ENCODE data around the gene CPB1.

Gene CPB1

DNA sequence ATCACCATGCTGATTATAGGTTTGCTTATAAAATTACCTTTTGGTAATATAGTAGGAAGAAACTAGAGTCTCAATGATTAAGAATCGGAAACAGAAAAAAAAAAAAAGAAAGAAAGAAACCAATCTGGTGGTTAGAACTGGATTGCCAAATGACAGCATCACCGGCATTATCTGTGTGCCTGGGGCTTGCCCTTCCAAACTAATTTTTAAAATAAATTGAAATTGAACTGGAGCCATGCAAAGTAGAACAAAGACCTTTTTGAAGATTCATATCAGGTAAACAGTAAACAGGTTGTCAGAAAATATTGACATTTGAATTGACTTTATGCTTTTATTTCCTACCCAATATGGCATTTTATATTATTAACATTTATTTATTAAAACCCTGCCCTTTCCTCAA is 11.2 kb upstream of the CPB1 start:
- Histone ChIP-seq H3K9me3 (ENCODE audit: control insufficient read depth, insufficient read depth, low read length) (no peaks in the 10 kb centered on the region), H3K36me3 (ENCODE audit: insufficient read depth, low read length) (no peaks in the 10 kb centered on the region), H3K9ac (ENCODE audit: low read depth, low read length) (no peak overlapping the region), H3K4me1 (ENCODE audit: insufficient read depth, low read length) (peaks cover 14% of the 10 kb centered on the region)

DNA sequence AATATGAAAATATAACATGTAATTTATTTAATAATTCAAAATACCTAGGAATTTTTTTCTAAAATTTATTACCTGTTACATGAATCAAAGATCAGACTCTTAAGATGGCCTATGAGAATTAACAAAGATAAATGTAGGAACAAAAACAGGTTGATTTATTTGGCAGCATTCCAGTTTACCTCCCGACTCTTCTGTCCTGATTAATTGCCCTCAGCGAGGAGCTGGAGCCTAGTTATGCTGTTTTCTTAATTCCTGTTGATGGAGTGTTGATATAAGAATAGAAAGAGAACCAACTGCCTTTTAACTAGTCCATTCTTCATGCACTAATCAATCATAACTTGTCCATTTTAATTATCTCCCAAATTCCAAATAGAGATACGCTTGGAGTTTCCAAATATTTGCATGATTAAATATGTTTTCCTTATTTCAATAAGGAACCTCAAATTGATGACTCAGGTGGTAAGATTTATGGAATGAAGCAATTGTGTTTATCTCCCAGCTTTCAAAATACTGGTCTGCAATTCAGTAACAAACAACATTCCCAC is 10.6 kb upstream of the CPB1 start:
- H3K4me1 ChIP-seq (ENCODE audit: insufficient read depth, low read length) = peaks cover 15% of the 10 kb centered on the region
- H3K9ac ChIP-seq (ENCODE audit: low read depth, low read length) = no peak overlapping the region
- no peaks in the 10 kb centered on the region for H3K9me3 ChIP-seq (ENCODE audit: control insufficient read depth, insufficient read depth, low read length)

DNA sequence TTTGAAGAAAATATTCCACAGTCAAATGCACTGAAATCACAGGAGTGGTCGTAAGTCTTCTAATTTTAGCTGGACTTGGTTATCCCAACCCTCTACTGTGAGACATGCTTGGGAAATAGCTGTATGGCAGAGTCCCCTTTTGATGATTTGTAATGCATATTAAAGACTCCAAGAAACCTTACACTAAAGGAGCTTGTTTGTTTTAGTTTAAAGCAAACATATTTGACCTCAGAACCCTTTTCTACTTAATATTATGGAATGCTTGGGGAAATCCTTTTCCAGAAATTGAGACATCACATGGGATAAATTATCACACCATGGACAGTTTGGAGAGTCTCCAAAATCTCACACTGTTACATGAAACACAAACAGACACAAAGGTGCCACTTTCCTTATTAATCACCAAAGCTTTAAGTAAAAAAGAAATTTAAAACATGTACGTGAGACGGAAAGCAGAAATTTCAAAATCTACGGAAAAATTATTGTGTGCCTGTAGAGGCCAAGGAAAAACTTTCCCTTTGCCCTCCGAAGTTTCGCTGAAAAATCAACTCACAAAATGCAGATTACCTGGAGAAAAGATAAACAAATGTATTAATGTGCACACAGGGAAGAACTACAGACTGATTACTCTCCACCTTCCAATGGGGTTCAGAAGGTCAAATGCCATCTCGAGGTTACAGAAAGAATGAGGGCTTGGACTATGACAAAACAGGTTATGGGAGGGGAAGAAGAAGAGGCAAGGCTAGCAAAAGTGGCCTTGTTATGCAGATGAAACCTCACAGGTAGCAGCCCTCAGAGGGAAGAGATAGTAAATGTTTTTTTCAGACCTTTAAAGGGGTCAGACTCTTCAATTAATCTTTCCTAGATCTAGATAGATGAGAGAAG is 7.0 kb upstream of the CPB1 start:
- no peaks in the 10 kb centered on the region for H3K36me3 ChIP-seq (ENCODE audit: insufficient read depth, low read length)
- peaks cover 15% of the 10 kb centered on the region for H3K4me1 ChIP-seq (ENCODE audit: insufficient read depth, low read length)
- H3K9me3 ChIP-seq (ENCODE audit: control insufficient read depth, insufficient read depth, low read length) = no peaks in the 10 kb centered on the region
- H3K9ac ChIP-seq (ENCODE audit: low read depth, low read length) = no peak overlapping the region

More for the DNA sequence above, 10.6 kb upstream of the CPB1 start:
- no peaks in the 10 kb centered on the region for H3K36me3 ChIP-seq (ENCODE audit: insufficient read depth, low read length)

DNA sequence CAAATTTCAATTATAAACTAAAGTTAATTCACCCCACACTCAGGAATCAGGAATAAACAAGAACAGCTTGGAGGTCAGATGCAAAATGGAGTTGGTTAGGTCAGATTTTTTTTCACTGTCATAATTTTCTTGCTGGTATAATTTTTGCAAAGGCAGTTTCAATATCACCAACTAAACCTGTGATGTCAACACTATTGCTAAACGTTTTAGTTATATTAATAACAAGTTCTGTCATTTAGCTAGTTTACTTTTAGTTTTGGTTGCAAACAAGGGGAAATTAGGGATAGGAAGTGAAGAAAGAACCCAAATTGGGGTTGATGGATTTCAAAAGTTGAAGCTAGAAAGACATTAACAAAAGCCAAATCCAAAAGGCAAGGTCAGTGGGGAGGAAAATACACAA is 4.6 kb upstream of the CPB1 start:
- no peaks in the 10 kb centered on the region for H3K9me3 ChIP-seq (ENCODE audit: control insufficient read depth, insufficient read depth, low read length)
- no peaks in the 10 kb centered on the region for H3K36me3 ChIP-seq (ENCODE audit: insufficient read depth, low read length)
- no peak overlapping the region for H3K9ac ChIP-seq (ENCODE audit: low read depth, low read length)
- peaks cover 15% of the 10 kb centered on the region for H3K4me1 ChIP-seq (ENCODE audit: insufficient read depth, low read length)

DNA sequence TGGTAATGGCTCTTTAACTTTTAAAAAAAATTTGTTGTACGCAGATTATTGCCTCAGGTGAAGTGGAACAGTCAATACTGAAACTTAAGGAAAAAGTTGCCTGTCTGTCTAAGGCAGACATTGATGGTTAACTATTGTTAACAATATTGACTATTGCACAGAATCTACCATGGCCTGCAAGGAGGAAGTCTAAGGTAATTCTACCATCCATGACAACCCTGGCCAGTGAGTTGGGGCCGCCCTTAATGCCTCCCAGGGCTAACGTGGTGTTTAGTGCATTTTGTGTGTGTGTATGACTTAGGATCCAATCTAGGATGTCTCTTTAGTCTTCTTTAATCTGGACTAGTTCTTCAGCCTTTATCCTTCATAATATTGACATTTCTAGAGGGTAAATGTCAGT is 2.1 kb upstream of the CPB1 start:
- no peak overlapping the region for H3K9ac ChIP-seq (ENCODE audit: low read depth, low read length)
- H3K36me3 ChIP-seq (ENCODE audit: insufficient read depth, low read length) = no peaks in the 10 kb centered on the region
- no peaks in the 10 kb centered on the region for H3K9me3 ChIP-seq (ENCODE audit: control insufficient read depth, insufficient read depth, low read length)
- H3K4me1 ChIP-seq (ENCODE audit: insufficient read depth, low read length) = peaks cover 9% of the 10 kb centered on the region; the same call in 1 of the 2 replicates

DNA sequence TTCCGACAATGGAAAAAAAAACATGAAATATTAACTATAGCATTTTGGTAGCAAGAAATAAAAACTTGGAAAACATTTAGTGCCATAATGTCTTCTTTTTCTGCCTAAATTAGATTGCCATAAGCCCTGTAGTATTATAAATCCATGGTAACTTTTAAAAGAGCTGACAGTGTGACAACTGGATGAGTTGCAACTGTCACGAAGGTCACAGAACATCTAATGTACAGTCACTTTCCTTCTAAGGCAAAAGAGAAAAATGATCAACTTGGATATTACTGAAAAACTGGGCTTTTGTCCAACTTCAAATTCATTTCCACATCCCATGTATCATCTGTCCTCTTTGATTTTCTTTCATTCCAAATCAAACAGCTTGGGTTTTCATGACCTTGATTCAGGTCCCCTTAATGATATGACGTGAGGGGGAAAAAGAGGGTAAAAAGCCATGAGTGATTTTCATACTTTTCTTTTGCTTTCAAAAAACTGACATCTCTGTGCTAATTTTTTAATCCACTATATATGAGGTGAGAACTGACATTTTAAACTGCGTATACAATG is 602 bp downstream of the CPB1 start:
- Histone ChIP-seq H3K9ac (ENCODE audit: low read depth, low read length) (no peak overlapping the region), H3K4me1 (ENCODE audit: insufficient read depth, low read length) (no peaks in the 10 kb centered on the region), H3K9me3 (ENCODE audit: control insufficient read depth, insufficient read depth, low read length) (no peaks in the 10 kb centered on the region)

DNA sequence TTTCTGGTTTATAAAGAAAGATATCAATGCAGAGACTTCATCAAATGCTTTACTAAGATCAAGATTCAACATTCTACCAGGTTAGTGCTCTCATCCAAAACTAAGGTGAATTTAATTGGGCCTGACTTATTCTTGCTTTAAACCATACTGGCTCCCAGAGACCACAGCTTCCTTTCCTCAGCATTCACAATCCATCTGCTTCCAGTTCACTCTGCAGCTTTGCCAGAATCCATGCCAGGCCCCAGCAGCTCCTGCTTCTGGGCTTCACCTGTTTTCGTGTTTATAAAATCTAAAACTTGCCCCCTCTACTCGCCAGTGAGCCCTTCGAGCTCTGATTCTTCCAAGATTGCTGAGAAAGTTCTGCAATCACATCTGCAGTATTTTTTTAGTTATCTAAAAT is 2.3 kb downstream of the CPB1 start:
- Histone ChIP-seq H3K36me3 (ENCODE audit: insufficient read depth, low read length) (no peaks in the 10 kb centered on the region), H3K4me1 (ENCODE audit: insufficient read depth, low read length) (no peaks in the 10 kb centered on the region), H3K9me3 (ENCODE audit: control insufficient read depth, insufficient read depth, low read length) (no peaks in the 10 kb centered on the region), H3K9ac (ENCODE audit: low read depth, low read length) (no peak overlapping the region)

More for the DNA sequence above, 602 bp downstream of the CPB1 start:
- no peaks in the 10 kb centered on the region for H3K36me3 ChIP-seq (ENCODE audit: insufficient read depth, low read length)

DNA sequence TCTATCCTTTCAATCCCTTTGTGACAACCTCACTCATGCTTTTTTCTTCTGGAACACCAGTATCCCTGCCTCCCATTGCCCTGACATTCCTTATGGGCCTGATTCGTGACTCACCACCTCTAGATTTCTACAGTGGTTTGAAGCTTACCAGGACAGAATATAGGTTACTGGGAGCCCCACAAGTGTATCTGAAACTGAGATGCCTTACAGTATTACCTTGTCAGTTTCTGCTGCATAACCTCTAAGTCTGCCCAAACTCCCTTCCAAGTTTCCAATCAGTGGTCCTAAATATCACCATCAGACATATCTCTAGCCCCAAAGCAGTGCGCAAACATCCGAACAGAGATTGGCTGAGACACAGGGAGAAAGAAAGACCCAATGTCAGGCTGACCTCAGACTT is 5.6 kb downstream of the CPB1 start:
- no peaks in the 10 kb centered on the region for H3K36me3 ChIP-seq (ENCODE audit: insufficient read depth, low read length)
- no peak overlapping the region for H3K9ac ChIP-seq (ENCODE audit: low read depth, low read length)
- no peaks in the 10 kb centered on the region for H3K9me3 ChIP-seq (ENCODE audit: control insufficient read depth, insufficient read depth, low read length)
- no peaks in the 10 kb centered on the region for H3K4me1 ChIP-seq (ENCODE audit: insufficient read depth, low read length)

DNA sequence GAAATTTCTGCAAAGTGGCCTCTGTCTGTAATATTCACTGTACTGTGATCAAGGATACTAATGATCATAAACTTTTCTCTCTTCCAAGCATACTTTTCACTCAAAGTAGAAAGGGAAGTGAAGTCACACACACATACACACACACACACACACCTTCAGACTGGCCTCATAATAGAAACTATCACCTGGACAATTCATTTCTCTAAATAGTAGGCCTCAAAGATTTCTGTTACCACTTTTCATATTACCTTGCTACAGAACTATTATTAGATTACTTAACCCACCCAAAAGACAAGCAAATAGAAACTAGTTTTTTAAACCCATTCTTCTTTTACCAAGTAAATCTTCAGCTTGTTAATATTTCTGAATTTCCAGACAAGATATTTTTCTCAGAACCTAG is 12.2 kb downstream of the CPB1 start:
- Histone ChIP-seq H3K4me1 (ENCODE audit: insufficient read depth, low read length) (no peaks in the 10 kb centered on the region), H3K36me3 (ENCODE audit: insufficient read depth, low read length) (no peaks in the 10 kb centered on the region), H3K9ac (ENCODE audit: low read depth, low read length) (no peak overlapping the region), H3K9me3 (ENCODE audit: control insufficient read depth, insufficient read depth, low read length) (no peaks in the 10 kb centered on the region)

DNA sequence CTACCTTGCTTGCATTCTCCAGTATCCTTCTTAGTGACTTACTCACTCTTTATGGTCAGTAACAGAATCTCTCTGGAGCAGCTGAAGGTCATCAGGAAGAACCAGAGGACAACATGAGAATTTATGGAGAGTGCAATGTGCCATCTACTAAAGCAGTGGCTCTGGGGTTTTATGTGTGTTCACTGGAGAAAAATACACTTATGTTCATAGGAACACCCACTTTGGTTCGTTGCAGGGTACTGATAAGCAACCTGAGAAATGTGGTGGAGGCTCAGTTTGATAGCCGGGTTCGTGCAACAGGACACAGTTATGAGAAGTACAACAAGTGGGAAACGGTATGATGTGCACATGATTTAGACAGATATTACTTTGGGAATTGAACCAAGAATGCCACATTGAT is 12.8 kb downstream of the CPB1 start:
- Histone ChIP-seq H3K36me3 (ENCODE audit: insufficient read depth, low read length) (no peaks in the 10 kb centered on the region), H3K9ac (ENCODE audit: low read depth, low read length) (no peak overlapping the region), H3K9me3 (ENCODE audit: control insufficient read depth, insufficient read depth, low read length) (no peaks in the 10 kb centered on the region), H3K4me1 (ENCODE audit: insufficient read depth, low read length) (no peaks in the 10 kb centered on the region)

DNA sequence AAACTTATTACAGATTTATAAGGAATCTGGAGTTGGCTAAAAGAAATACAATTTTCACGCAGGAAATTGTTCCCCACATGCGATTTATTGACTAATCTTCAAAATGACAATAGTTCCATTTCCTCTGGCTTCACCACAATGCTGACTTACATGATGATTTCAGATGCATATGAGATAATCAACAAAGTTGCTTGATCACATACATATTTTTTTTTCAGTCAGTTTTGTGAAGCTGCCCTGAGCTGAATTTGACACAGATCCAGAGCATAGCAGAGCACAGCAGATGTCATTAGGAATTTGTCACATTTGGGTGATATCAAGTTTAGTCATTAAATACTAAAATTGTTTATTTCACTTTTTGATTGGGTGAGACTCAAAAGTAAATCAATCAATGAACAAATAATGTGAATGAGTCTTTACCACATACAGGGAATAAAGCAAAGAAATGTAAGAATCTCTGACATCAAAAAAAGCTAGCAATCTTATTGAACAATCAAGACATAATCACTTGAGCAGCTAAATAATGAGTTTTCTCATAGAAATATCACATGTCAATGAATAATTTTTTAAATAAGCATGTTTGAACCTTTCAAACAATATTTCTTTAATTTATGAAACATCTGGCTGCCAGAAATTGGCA is 18.3 kb downstream of the CPB1 start:
- no peaks in the 10 kb centered on the region for H3K4me1 ChIP-seq (ENCODE audit: insufficient read depth, low read length)
- H3K9ac ChIP-seq (ENCODE audit: low read depth, low read length) = no peak overlapping the region
- H3K9me3 ChIP-seq (ENCODE audit: control insufficient read depth, insufficient read depth, low read length) = no peaks in the 10 kb centered on the region
- no peaks in the 10 kb centered on the region for H3K36me3 ChIP-seq (ENCODE audit: insufficient read depth, low read length)

DNA sequence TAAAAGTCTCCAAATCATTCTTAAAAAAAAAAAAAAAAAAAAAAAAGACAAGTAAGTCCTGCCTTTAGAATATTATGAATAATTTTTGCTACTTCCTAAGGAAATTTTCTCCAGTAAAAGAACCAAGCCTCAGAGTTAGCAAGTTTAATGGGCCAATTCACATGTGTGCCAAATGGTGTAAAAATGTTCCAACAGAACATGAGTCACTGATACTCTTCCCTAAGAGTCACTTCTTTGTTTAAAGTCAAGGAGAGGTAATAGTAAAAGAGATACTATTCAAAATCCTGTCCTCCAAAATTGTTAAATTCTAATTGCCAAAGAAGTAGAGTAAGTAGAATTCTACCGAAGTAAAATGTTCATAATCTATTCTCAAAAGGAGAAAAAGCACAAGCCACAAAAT is 19.7 kb downstream of the CPB1 start:
- no peaks in the 10 kb centered on the region for H3K4me1 ChIP-seq (ENCODE audit: insufficient read depth, low read length)
- no peaks in the 10 kb centered on the region for H3K9me3 ChIP-seq (ENCODE audit: control insufficient read depth, insufficient read depth, low read length)
- no peaks in the 10 kb centered on the region for H3K36me3 ChIP-seq (ENCODE audit: insufficient read depth, low read length)
- no peak overlapping the region for H3K9ac ChIP-seq (ENCODE audit: low read depth, low read length)

DNA sequence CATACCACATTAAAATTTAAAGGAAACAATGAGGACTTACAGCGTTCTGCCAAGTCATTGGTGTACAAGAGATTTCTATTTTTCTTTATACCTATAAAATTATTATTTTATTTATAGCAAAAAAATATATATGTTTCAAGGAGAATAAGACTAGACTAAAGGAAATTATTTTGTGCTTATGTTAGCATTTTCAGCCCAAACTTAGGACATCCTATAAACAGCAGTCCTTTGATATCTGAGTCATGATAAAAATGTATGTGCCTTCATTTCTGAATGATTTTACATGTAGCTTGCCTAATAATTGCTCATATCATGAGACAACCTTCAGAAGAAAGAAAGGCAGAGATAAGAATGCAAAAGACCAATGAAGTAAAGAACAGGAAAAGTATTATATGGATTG is 20.8 kb downstream of the CPB1 start:
- Histone ChIP-seq H3K9ac (ENCODE audit: low read depth, low read length) (no peak overlapping the region), H3K36me3 (ENCODE audit: insufficient read depth, low read length) (no peaks in the 10 kb centered on the region), H3K4me1 (ENCODE audit: insufficient read depth, low read length) (no peaks in the 10 kb centered on the region), H3K9me3 (ENCODE audit: control insufficient read depth, insufficient read depth, low read length) (no peaks in the 10 kb centered on the region)

DNA sequence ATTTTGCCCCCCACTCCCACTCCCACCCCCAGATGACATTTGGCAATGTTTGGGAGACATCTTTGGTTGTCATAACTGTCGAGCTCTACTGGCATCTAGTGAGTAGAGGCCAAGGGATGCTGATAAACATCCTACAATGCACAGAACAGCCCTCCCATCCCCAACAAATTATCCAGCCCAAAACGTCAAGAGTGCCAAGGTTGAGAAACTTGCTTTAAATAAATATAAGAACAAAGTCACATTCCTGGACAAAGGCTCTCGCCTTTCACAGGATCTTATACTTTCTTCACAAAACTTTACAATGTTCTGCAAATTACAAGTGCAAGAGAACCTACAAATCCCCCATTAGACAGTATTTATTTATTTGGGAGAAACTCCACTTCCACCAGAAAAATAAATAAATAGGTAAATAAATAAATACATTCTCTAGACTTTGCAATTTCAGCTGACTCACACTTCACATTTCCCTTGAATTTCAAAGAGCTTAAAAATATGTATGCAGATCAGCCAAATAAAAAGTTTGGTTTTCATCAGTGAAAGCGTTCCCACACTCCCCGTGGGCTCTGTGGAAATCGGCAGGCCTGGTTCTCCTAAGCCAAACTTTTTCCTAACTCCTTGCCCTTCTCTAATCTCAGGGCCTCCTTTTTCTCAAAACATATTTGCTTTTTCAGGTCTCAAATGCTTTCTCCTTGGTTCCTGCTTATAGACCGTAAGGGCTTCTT is 24.8 kb downstream of the CPB1 start:
- no peak overlapping the region for H3K9ac ChIP-seq (ENCODE audit: low read depth, low read length)
- no peaks in the 10 kb centered on the region for H3K4me1 ChIP-seq (ENCODE audit: insufficient read depth, low read length)
- no peaks in the 10 kb centered on the region for H3K36me3 ChIP-seq (ENCODE audit: insufficient read depth, low read length)
- H3K9me3 ChIP-seq (ENCODE audit: control insufficient read depth, insufficient read depth, low read length) = no peaks in the 10 kb centered on the region
